WTC11 (cell line): ENCODE measurements around the gene UBC. TPM values are rescaled to one million over a fixed set of nuclear protein-coding genes. Genes with fewer than 3 reads are reported as not detected.

Source experiments
- ATAC-seq: fragments of 200-7000 bp; cut with Tn5 transposase; 2 replicates; pipeline ENCODE4 v1.10.0; 2021; ENCODE audit warnings: mild to moderate bottlenecking, moderate library complexity
- Bru-seq: library from RNA; stranded (reverse); fragments of 400-500 nt; gene quantifications from one replicate; lab custom pipeline; 2021; lab: Mats Ljungman, UMichigan
- CTCF ChIA-PET: fragments of 300-600 bp; sonication (Branson Sonifier 250); formaldehyde crosslinking; loops from one replicate; lab custom pipeline; 2021; ENCODE audit warnings: antibody characterized with exemption; lab: Charles Lee
- POLR2A ChIA-PET: fragments of 350-600 bp; sonication (Branson Sonifier 250); formaldehyde crosslinking; loops from one replicate; lab custom pipeline; 2021; ENCODE audit warnings: antibody characterized with exemption; lab: Charles Lee
- DNase-seq: peaks from one replicate; pipeline ENCODE4 v3.0.0; 2021; ENCODE audit warnings: low spot score
- H3K27ac Mint-ChIP-seq: 2 replicates; pipeline ENCODE4 v1.8.0; 2021; ENCODE audit warnings: mixed read lengths
- H3K27me3 Mint-ChIP-seq: 2 replicates; pipeline ENCODE4 v1.8.0; 2021; ENCODE audit warnings: low read depth, mild to moderate bottlenecking, moderate library complexity, mixed read lengths
- H3K36me3 Mint-ChIP-seq: 2 replicates; pipeline ENCODE4 v1.8.0; 2021; ENCODE audit warnings: mixed read lengths
- H3K4me1 Mint-ChIP-seq: 2 replicates; pipeline ENCODE4 v1.8.0; 2022; ENCODE audit warnings: mixed read lengths
- H3K4me3 Mint-ChIP-seq: 2 replicates; pipeline ENCODE4 v1.8.0; 2021; ENCODE audit warnings: mild to moderate bottlenecking, moderate library complexity, mixed read lengths
- H3K9me3 Mint-ChIP-seq: 2 replicates; pipeline ENCODE4 v1.8.0; 2021; ENCODE audit warnings: mixed read lengths
- ATF1 ChIP-seq: sonication (generic); formaldehyde crosslinking; IDR thresholded peaks from 2 replicates; pipeline ENCODE4 v1.8.1; 2023; ENCODE audit warnings: mild to moderate bottlenecking, moderate library complexity, missing genetic modification reagents
- ATF3 ChIP-seq: sonication (generic); formaldehyde crosslinking; conservative IDR thresholded peaks from 2 replicates; pipeline ENCODE4 v1.8.1; 2022; ENCODE audit warnings: mild to moderate bottlenecking, missing genetic modification reagents
- E2F4 ChIP-seq: sonication (generic); formaldehyde crosslinking; IDR thresholded peaks from 2 replicates; pipeline ENCODE4 v1.8.1; 2022; ENCODE audit warnings: low read depth, mild to moderate bottlenecking, moderate library complexity, missing genetic modification reagents, borderline replicate concordance
- ELF4 ChIP-seq: sonication (generic); formaldehyde crosslinking; IDR thresholded peaks from 2 replicates; pipeline ENCODE4 v1.8.1; 2022; ENCODE audit warnings: low read depth, mild to moderate bottlenecking, moderate library complexity, missing genetic modification reagents
- GABPB1 ChIP-seq: sonication (generic); formaldehyde crosslinking; IDR thresholded peaks from 2 replicates; pipeline ENCODE4 v1.8.1; 2023; ENCODE audit warnings: mild to moderate bottlenecking, missing genetic modification reagents
- HMGA2 ChIP-seq: fragments of 250-450 bp; sonication (Bioruptor Pico); IDR thresholded peaks from 2 replicates; pipeline ENCODE4 v1.4.0; 2021; ENCODE audit warnings: mild to moderate bottlenecking, moderate library complexity
- NFYB ChIP-seq: sonication (generic); formaldehyde crosslinking; conservative IDR thresholded peaks from 2 replicates; pipeline ENCODE4 v1.8.0; 2022; ENCODE audit warnings: low read depth, missing genetic modification reagents
- NR1H2 ChIP-seq: sonication (generic); formaldehyde crosslinking; IDR thresholded peaks from 2 replicates; pipeline ENCODE4 v1.9.0; 2021; ENCODE audit warnings: mild to moderate bottlenecking, moderate library complexity, missing genetic modification reagents
- NR2C2 ChIP-seq: sonication (generic); formaldehyde crosslinking; IDR thresholded peaks from 2 replicates; pipeline ENCODE4 v1.8.0; 2022; ENCODE audit warnings: mild to moderate bottlenecking, missing genetic modification reagents
- RELA ChIP-seq: sonication (generic); formaldehyde crosslinking; IDR thresholded peaks from 2 replicates; pipeline ENCODE4 v1.8.1; 2022; ENCODE audit warnings: missing genetic modification reagents, mild to moderate bottlenecking, borderline replicate concordance
- RORB ChIP-seq: fragments of 250-450 bp; sonication (Bioruptor Pico); IDR thresholded peaks from 2 replicates; pipeline ENCODE4 v1.9.0; 2021; ENCODE audit warnings: mild to moderate bottlenecking
- ZBTB21 ChIP-seq: sonication (generic); formaldehyde crosslinking; IDR thresholded peaks from 2 replicates; pipeline ENCODE4 v1.8.1; 2023; ENCODE audit warnings: mild to moderate bottlenecking, missing genetic modification reagents, borderline replicate concordance
- ZNF423 ChIP-seq: fragments of 250-450 bp; sonication (Bioruptor Pico); IDR thresholded peaks from 2 replicates; pipeline ENCODE4 v2.1.2; 2022; ENCODE audit warnings: mild to moderate bottlenecking, moderate library complexity
- ZSCAN18 ChIP-seq: fragments of 250-450 bp; sonication (Bioruptor Pico); IDR thresholded peaks from 2 replicates; pipeline ENCODE4 v2.1.2; 2022; ENCODE audit warnings: mild to moderate bottlenecking, moderate library complexity
- long read RNA-seq, 3 experiments: library from RNA in 1 of 3; library from capped mRNA in 1 of 3; library from polyadenylated mRNA in 1 of 3; unstranded in 2 of 3; stranded (forward) in 1 of 3; transcript quantifications; one replicate each; pipeline ENCODE4 v2.0.0, GENCODE V29; 2021
- total RNA-seq: library from RNA; stranded (reverse); gene quantifications from 3 replicates; pipeline ENCODE4 v1.2.3, GENCODE V29; 2021
- TF ChIP-seq, protein P1 (sequence below): fragments of 250-450 bp; sonication (Bioruptor Pico); IDR thresholded peaks from 2 replicates; pipeline ENCODE4 v1.9.0; 2021; ENCODE audit warnings: moderate library complexity, mild to moderate bottlenecking, inconsistent platforms, borderline replicate concordance
- TF ChIP-seq, protein P2 (sequence below): sonication (generic); formaldehyde crosslinking; conservative IDR thresholded peaks from 2 replicates; pipeline ENCODE4 v1.8.1; 2023; ENCODE audit warnings: mild to moderate bottlenecking, low read depth, missing genetic modification reagents, moderate library complexity
- TF ChIP-seq, protein P3 (sequence below): sonication (generic); formaldehyde crosslinking; IDR thresholded peaks from 2 replicates; pipeline ENCODE4 v1.8.1; 2023; ENCODE audit warnings: mild to moderate bottlenecking, missing genetic modification reagents, moderate library complexity
- TF ChIP-seq, protein P4 (sequence below): sonication (generic); formaldehyde crosslinking; IDR thresholded peaks from 2 replicates; pipeline ENCODE4 v1.8.0; 2023; ENCODE audit warnings: missing genetic modification reagents
- TF ChIP-seq, protein P5 (sequence below): fragments of 250-450 bp; sonication (Bioruptor Pico); IDR thresholded peaks from 2 replicates; pipeline ENCODE4 v1.9.0; 2021; ENCODE audit warnings: mild to moderate bottlenecking
- TF ChIP-seq, protein P6 (sequence below): sonication (generic); formaldehyde crosslinking; IDR thresholded peaks from 2 replicates; pipeline ENCODE4 v1.8.1; 2023; ENCODE audit warnings: mild to moderate bottlenecking, missing genetic modification reagents, moderate library complexity

The UBC gene
- total RNA-seq: 530 to 561 TPM (median 544 TPM) in 3 replicates
- Bru-seq, nascent RNA: percentile 99 among the genes with signal in this experiment
- long read RNA-seq, experiment 1, transcript UBC-201 (2 exons, 2,688 nt): major isoform, 623 of 788 reads
- long read RNA-seq, experiment 1, transcript UBC-205 (1 exons, 3,745 nt): minor isoform, 156 of 788 reads
- long read RNA-seq, experiment 1, partial matches to known transcripts: 0 of 788 reads
- long read RNA-seq, experiment 1, other reads (novel, unspliced or antisense): 6 of 788 reads
- long read RNA-seq, experiment 2, transcript UBC-201 (2 exons, 2,688 nt): minor isoform, 280 of 791 reads
- long read RNA-seq, experiment 2, transcript UBC-205 (1 exons, 3,745 nt): major isoform, 480 of 791 reads
- long read RNA-seq, experiment 2, partial matches to known transcripts: 10 of 791 reads
- long read RNA-seq, experiment 2, other reads (novel, unspliced or antisense): 18 of 791 reads
- long read RNA-seq, experiment 3, transcript UBC-205 (1 exons, 3,745 nt): minor isoform, 57 of 785 reads
- long read RNA-seq, experiment 3, transcript UBC-201 (2 exons, 2,688 nt): major isoform, 718 of 785 reads
- long read RNA-seq, experiment 3, partial matches to known transcripts: 0 of 785 reads
- long read RNA-seq, experiment 3, other reads (novel, unspliced or antisense): 5 of 785 reads

GRCh38 chr12:124914392-124915238 is at the start of gene UBC:
UBC (minus strand) TSS chr12:124914650; CDS start chr12:124913771, 879 bp downstream.
- peak; percentile 15 for ATAC-seq
- Mint-ChIP-seq H3K27ac (peak within 1 kb of the TSS; percentile 100), H3K36me3 (peaks cover 38% of the 10 kb centered on the region), H3K9me3 (no peaks in the 10 kb centered on the region), H3K4me3 (peak within 1 kb of the TSS; percentile 100), H3K27me3 (no peaks in the 10 kb centered on the region), H3K4me1 (peaks cover 78% of the 10 kb centered on the region)
- peak; percentile 82 for DNase-seq
- ChIA-PET POLR2A (interaction anchor here (0.6 to 1.3 kb wide), 11 partner anchors 9 to 869 kb away, joined by 3 to 8 read pairs (median 3); no protein-coding TSS in a partner anchor), CTCF (interaction anchor here (0.6 to 5.8 kb wide), 3 partner anchors 8 to 26 kb away, joined by 4 to 41 read pairs (median 7); no protein-coding TSS in a partner anchor)
- TF ChIP-seq ATF3 (CRISPR knock-in tag): peak; percentile 84
- TF ChIP-seq, protein P1, sequence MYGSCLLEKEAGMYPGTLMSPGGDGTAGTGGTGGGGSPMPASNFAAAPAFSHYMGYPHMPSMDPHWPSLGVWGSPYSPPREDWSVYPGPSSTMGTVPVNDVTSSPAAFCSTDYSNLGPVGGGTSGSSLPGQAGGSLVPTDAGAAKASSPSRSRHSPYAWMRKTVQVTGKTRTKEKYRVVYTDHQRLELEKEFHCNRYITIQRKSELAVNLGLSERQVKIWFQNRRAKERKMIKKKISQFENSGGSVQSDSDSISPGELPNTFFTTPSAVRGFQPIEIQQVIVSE: peak; percentile 77; the same call in 1 of the 2 replicates
- TF ChIP-seq, protein P2, sequence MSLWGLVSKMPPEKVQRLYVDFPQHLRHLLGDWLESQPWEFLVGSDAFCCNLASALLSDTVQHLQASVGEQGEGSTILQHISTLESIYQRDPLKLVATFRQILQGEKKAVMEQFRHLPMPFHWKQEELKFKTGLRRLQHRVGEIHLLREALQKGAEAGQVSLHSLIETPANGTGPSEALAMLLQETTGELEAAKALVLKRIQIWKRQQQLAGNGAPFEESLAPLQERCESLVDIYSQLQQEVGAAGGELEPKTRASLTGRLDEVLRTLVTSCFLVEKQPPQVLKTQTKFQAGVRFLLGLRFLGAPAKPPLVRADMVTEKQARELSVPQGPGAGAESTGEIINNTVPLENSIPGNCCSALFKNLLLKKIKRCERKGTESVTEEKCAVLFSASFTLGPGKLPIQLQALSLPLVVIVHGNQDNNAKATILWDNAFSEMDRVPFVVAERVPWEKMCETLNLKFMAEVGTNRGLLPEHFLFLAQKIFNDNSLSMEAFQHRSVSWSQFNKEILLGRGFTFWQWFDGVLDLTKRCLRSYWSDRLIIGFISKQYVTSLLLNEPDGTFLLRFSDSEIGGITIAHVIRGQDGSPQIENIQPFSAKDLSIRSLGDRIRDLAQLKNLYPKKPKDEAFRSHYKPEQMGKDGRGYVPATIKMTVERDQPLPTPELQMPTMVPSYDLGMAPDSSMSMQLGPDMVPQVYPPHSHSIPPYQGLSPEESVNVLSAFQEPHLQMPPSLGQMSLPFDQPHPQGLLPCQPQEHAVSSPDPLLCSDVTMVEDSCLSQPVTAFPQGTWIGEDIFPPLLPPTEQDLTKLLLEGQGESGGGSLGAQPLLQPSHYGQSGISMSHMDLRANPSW (CRISPR knock-in tag): no peak
- peak; percentile 67 for TF ChIP-seq GABPB1
- TF ChIP-seq, protein P3, sequence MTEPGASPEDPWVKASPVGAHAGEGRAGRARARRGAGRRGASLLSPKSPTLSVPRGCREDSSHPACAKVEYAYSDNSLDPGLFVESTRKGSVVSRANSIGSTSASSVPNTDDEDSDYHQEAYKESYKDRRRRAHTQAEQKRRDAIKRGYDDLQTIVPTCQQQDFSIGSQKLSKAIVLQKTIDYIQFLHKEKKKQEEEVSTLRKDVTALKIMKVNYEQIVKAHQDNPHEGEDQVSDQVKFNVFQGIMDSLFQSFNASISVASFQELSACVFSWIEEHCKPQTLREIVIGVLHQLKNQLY (CRISPR knock-in tag): no peak; the same call in 1 of the 2 replicates
- no peak for TF ChIP-seq ZSCAN18 (CRISPR knock-in tag)
- TF ChIP-seq RELA: 0 out of 2 replicates have a peak, but pooled peaks have one; percentile 13
- peak; percentile 92 for TF ChIP-seq ELF4 (CRISPR knock-in tag)
- TF ChIP-seq, protein P4, sequence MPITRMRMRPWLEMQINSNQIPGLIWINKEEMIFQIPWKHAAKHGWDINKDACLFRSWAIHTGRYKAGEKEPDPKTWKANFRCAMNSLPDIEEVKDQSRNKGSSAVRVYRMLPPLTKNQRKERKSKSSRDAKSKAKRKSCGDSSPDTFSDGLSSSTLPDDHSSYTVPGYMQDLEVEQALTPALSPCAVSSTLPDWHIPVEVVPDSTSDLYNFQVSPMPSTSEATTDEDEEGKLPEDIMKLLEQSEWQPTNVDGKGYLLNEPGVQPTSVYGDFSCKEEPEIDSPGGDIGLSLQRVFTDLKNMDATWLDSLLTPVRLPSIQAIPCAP (CRISPR knock-in tag): 0 out of 2 replicates have a peak, but pooled peaks have one; percentile 61
- TF ChIP-seq NFYB (CRISPR knock-in tag): no peak
- TF ChIP-seq RORB (CRISPR knock-in tag): peak; percentile 47; the same call in 1 of the 2 replicates
- peak; percentile 56 for TF ChIP-seq ATF1 (CRISPR knock-in tag)
- TF ChIP-seq, protein P5, sequence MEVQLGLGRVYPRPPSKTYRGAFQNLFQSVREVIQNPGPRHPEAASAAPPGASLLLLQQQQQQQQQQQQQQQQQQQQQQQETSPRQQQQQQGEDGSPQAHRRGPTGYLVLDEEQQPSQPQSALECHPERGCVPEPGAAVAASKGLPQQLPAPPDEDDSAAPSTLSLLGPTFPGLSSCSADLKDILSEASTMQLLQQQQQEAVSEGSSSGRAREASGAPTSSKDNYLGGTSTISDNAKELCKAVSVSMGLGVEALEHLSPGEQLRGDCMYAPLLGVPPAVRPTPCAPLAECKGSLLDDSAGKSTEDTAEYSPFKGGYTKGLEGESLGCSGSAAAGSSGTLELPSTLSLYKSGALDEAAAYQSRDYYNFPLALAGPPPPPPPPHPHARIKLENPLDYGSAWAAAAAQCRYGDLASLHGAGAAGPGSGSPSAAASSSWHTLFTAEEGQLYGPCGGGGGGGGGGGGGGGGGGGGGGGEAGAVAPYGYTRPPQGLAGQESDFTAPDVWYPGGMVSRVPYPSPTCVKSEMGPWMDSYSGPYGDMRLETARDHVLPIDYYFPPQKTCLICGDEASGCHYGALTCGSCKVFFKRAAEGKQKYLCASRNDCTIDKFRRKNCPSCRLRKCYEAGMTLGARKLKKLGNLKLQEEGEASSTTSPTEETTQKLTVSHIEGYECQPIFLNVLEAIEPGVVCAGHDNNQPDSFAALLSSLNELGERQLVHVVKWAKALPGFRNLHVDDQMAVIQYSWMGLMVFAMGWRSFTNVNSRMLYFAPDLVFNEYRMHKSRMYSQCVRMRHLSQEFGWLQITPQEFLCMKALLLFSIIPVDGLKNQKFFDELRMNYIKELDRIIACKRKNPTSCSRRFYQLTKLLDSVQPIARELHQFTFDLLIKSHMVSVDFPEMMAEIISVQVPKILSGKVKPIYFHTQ: 0 out of 2 replicates have a peak, but pooled peaks have one; percentile 72
- TF ChIP-seq ZNF423 (CRISPR knock-in tag): no peak
- TF ChIP-seq HMGA2 (CRISPR knock-in tag): peak; percentile 42; the same call in 1 of the 2 replicates
- TF ChIP-seq E2F4 (CRISPR knock-in tag): peak; percentile 66; the same call in 1 of the 2 replicates
- no peak for TF ChIP-seq NR1H2 (CRISPR knock-in tag)
- TF ChIP-seq ZBTB21 (CRISPR knock-in tag): 0 out of 2 replicates have a peak, but pooled peaks have one; percentile 33
- TF ChIP-seq, protein P6, sequence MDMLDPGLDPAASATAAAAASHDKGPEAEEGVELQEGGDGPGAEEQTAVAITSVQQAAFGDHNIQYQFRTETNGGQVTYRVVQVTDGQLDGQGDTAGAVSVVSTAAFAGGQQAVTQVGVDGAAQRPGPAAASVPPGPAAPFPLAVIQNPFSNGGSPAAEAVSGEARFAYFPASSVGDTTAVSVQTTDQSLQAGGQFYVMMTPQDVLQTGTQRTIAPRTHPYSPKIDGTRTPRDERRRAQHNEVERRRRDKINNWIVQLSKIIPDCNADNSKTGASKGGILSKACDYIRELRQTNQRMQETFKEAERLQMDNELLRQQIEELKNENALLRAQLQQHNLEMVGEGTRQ (CRISPR knock-in tag): peak; percentile 26; the same call in 1 of the 2 replicates
- no peak for TF ChIP-seq NR2C2 (CRISPR knock-in tag)
